ENCODE measurements around the gene C11orf54.
A peak's percentile ranks its signal among the peaks of the same experiment; 100 is the strongest.

Gene C11orf54

DNA sequence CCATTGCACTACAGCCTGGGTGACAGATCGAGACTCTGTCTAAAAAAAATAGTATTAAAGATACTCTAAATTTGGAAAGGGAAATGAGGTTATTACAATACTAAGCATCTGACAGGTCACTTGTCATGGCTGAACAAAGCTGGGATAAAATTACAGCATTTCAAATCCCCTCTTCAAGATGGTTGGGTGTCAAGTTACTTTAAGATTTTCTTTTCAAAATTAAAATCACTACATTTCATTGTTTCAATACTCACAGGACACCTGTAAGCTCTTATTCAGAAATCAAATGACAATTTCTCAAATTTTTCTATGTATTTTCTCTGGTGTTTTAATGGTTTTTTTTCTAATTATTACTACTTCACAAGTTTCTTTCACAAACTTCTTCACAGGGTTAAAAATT is 5.8 kb upstream of the C11orf54 start:
- H3K9me2 ChIP-seq (ENCODE audit: low read depth, low read length), result no peaks in the 10 kb centered on the region
- no peak overlapping the region for H2AFZ ChIP-seq (ENCODE audit: low read length)
- H4K20me1 ChIP-seq (ENCODE audit: insufficient read depth, low read length), result peaks cover 3% of the 10 kb centered on the region; the same call in 1 of the 2 replicates
- H3K27me3 ChIP-seq (ENCODE audit: insufficient read depth, low read length), result no peaks in the 10 kb centered on the region
- peaks cover 63% of the 10 kb centered on the region for H3K4me1 ChIP-seq (ENCODE audit: insufficient read depth, low read length, severe bottlenecking)
- no peak overlapping the region for H3K4me3 ChIP-seq (ENCODE audit: low read depth, low read length, poor library complexity, severe bottlenecking)
- no peak overlapping the region for H3K27ac ChIP-seq (ENCODE audit: low read depth, low read length, poor library complexity, severe bottlenecking)
- 0 out of 2 replicates have a peak, but pooled peaks cover 21% of the 10 kb centered on the region for H3F3A ChIP-seq (ENCODE audit: insufficient read depth, low read length)
- TF ChIP-seq, protein P1, sequence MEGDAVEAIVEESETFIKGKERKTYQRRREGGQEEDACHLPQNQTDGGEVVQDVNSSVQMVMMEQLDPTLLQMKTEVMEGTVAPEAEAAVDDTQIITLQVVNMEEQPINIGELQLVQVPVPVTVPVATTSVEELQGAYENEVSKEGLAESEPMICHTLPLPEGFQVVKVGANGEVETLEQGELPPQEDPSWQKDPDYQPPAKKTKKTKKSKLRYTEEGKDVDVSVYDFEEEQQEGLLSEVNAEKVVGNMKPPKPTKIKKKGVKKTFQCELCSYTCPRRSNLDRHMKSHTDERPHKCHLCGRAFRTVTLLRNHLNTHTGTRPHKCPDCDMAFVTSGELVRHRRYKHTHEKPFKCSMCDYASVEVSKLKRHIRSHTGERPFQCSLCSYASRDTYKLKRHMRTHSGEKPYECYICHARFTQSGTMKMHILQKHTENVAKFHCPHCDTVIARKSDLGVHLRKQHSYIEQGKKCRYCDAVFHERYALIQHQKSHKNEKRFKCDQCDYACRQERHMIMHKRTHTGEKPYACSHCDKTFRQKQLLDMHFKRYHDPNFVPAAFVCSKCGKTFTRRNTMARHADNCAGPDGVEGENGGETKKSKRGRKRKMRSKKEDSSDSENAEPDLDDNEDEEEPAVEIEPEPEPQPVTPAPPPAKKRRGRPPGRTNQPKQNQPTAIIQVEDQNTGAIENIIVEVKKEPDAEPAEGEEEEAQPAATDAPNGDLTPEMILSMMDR (IDR thresholded peaks at IDR 0.05; ENCODE audit: low read length), result no peak
- H3K79me2 ChIP-seq (ENCODE audit: insufficient read depth, low read length), result peaks cover 50% of the 10 kb centered on the region
- no peak overlapping the region for H3K4me2 ChIP-seq (ENCODE audit: low read length)
- H3K9ac ChIP-seq (ENCODE audit: low read length), result no peak overlapping the region
- H3K36me3 ChIP-seq (ENCODE audit: insufficient read depth, low read length), result peaks cover 100% of the 10 kb centered on the region
- H3K9me3 ChIP-seq (ENCODE audit: low read length), result no peaks in the 10 kb centered on the region

DNA sequence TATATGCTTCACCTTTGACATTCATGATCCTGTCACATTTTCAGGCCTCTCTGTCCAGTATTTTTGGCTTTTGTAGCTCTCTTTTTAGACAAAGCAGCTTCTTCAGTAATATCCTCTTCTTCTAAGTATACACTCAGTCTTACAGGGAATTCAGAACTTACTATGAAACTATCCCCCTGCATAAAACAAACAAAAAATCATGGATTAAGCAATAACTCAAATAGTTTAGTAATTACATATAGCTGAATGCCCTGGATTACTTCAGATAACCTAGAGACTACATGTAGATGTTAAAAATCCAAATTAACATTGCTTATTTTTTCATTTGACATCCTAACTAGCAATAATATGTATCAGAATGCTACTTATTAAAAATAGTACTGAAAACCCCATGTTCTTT is 5.3 kb upstream of the C11orf54 start:
- Histone ChIP-seq H4K20me1 (ENCODE audit: insufficient read depth, low read length) (peaks cover 3% of the 10 kb centered on the region; the same call in 1 of the 2 replicates), H3K4me2 (ENCODE audit: low read length) (no peak overlapping the region), H3K27me3 (ENCODE audit: insufficient read depth, low read length) (no peaks in the 10 kb centered on the region), H3K27ac (ENCODE audit: low read depth, low read length, poor library complexity, severe bottlenecking) (no peak overlapping the region), H2AFZ (ENCODE audit: low read length) (no peak overlapping the region), H3K9me2 (ENCODE audit: low read depth, low read length) (no peaks in the 10 kb centered on the region), H3K4me3 (ENCODE audit: low read depth, low read length, poor library complexity, severe bottlenecking) (no peak overlapping the region), H3K4me1 (ENCODE audit: insufficient read depth, low read length, severe bottlenecking) (peaks cover 63% of the 10 kb centered on the region), H3K9ac (ENCODE audit: low read length) (no peak overlapping the region), H3F3A (ENCODE audit: insufficient read depth, low read length) (0 out of 2 replicates have a peak, but pooled peaks cover 21% of the 10 kb centered on the region), H3K9me3 (ENCODE audit: low read length) (no peaks in the 10 kb centered on the region), H3K36me3 (ENCODE audit: insufficient read depth, low read length) (peaks cover 96% of the 10 kb centered on the region), H3K79me2 (ENCODE audit: insufficient read depth, low read length) (peaks cover 55% of the 10 kb centered on the region)
- TF ChIP-seq EZH2 (IDR thresholded peaks at IDR 0.05; ENCODE audit: borderline replicate concordance, low read length), result no peak
- TF ChIP-seq, protein P1 (IDR thresholded peaks at IDR 0.05; ENCODE audit: low read length), result no peak

DNA sequence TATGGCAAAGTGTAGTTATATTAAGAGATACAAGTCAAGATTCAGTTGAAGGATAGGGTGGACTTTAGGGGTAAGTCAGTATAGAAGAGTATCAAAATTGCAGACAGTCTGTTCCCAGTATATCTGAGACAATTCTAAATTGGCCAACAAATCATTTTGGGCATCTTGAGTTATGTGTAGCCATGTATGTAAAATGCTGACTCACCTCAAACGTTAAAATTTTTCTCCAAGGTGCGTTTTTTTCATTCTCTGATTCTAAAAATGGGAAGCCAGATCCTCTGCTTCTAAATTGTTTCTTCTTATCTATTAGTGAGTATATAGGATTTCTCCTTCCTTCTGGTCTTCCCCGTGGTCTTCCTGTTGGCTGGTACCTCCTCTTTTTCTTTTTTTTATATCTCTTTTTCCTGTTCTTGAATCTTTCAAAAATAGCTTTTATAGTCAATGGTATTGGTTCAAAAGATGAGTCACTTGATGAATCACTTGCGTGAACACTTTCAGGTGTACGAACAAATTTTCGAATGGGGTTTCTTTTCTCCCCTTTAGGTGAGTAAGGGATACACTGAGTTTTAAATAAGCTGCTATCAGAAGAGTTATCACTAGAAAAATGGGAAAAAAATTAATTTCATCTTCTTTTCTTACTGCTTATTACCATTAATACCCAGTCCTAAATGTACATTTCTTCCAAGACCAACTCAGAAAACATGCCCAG is 3.4 kb upstream of the C11orf54 start:
- peaks cover 79% of the 10 kb centered on the region for H3K36me3 ChIP-seq (ENCODE audit: insufficient read depth, low read length)
- 0 out of 2 replicates have a peak, but pooled peaks cover 6% of the 10 kb centered on the region for H3F3A ChIP-seq (ENCODE audit: insufficient read depth, low read length)
- peak overlapping the region; percentile 93; the same call in 1 of the 2 replicates for H3K9ac ChIP-seq (ENCODE audit: low read length)
- no peaks in the 10 kb centered on the region for H3K9me2 ChIP-seq (ENCODE audit: low read depth, low read length)
- no peaks in the 10 kb centered on the region for H3K27me3 ChIP-seq (ENCODE audit: insufficient read depth, low read length)
- H3K27ac ChIP-seq (ENCODE audit: low read depth, low read length, poor library complexity, severe bottlenecking), result peak overlapping the region; percentile 82
- peaks cover 67% of the 10 kb centered on the region for H3K79me2 ChIP-seq (ENCODE audit: insufficient read depth, low read length)
- peak overlapping the region; percentile 83 for H3K4me3 ChIP-seq (ENCODE audit: low read depth, low read length, poor library complexity, severe bottlenecking)
- peaks cover 3% of the 10 kb centered on the region; the same call in 1 of the 2 replicates for H4K20me1 ChIP-seq (ENCODE audit: insufficient read depth, low read length)
- H3K4me2 ChIP-seq (ENCODE audit: low read length), result peak overlapping the region; percentile 78
- TF ChIP-seq, protein P1 (IDR thresholded peaks at IDR 0.05; ENCODE audit: low read length), result no peak
- TF ChIP-seq EZH2 (IDR thresholded peaks at IDR 0.05; ENCODE audit: borderline replicate concordance, low read length), result no peak
- no peak overlapping the region for H2AFZ ChIP-seq (ENCODE audit: low read length)
- peaks cover 74% of the 10 kb centered on the region for H3K4me1 ChIP-seq (ENCODE audit: insufficient read depth, low read length, severe bottlenecking)
- no peaks in the 10 kb centered on the region for H3K9me3 ChIP-seq (ENCODE audit: low read length)
